Natural killer cell (primary cell): ENCODE measurements around the gene AOPEP. TPM values are rescaled to one million over a fixed set of nuclear protein-coding genes. Genes with fewer than 3 reads are reported as not detected.

ENCODE experiments used
- ATAC-seq, 3 donors: fragments of 150-1000 bp in 2 of 3; fragments of 200-7000 bp in 1 of 3; cut with Tn5 transposase; 1 replicate in 1 of 3; 2 replicates in 2 of 3; pipeline ENCODE4 v1.10.0; 2021; ENCODE audit warnings: mild to moderate bottlenecking in 2 of 3, moderate library complexity in 2 of 3
- DNase-seq, 2 donors: peaks; one replicate each; pipeline versions ENCODE4 v3.0.0 to v3.0.0-alpha.2; 2013 to 2021; ENCODE audit warnings: mixed read lengths in 1 of 2
- H3K27ac ChIP-seq: one replicate; pipeline ENCODE4 v1.5.1; 2013; ENCODE audit warnings: mild to moderate bottlenecking, low read length
- H3K27me3 ChIP-seq: one replicate; pipeline ENCODE4 v1.6.1; 2013; ENCODE audit warnings: low read length; ENCODE audit not compliant: control insufficient read depth, insufficient read depth
- H3K36me3 ChIP-seq: one replicate; pipeline ENCODE4 v1.6.1; 2013; ENCODE audit warnings: low read length; ENCODE audit not compliant: control insufficient read depth, insufficient read depth
- H3K4me1 ChIP-seq: one replicate; pipeline ENCODE4 v1.6.1; 2013; ENCODE audit warnings: low read length; ENCODE audit not compliant: control insufficient read depth, insufficient read depth
- H3K4me3 ChIP-seq: one replicate; pipeline ENCODE4 v1.5.1; 2013; ENCODE audit warnings: low read length
- H3K9me3 ChIP-seq: one replicate; pipeline ENCODE4 v1.6.1; 2013; ENCODE audit warnings: low read length; ENCODE audit not compliant: control insufficient read depth, insufficient read depth
- H3K27ac Mint-ChIP-seq, 2 donors: one replicate each; pipeline ENCODE4 v1.8.0; 2022; ENCODE audit warnings: mild to moderate bottlenecking in 2 of 2, mixed read lengths in 2 of 2, moderate library complexity in 1 of 2
- H3K27me3 Mint-ChIP-seq, 2 donors: one replicate each; pipeline ENCODE4 v1.8.0; 2022; ENCODE audit warnings: low read depth in 2 of 2, mixed read lengths in 2 of 2
- H3K36me3 Mint-ChIP-seq: one replicate; pipeline ENCODE4 v1.8.0; 2022; ENCODE audit warnings: mixed read lengths
- H3K4me1 Mint-ChIP-seq, 2 donors: one replicate each; pipeline ENCODE4 v1.8.0; 2022; ENCODE audit warnings: mixed read lengths in 2 of 2
- H3K4me3 Mint-ChIP-seq: one replicate; pipeline ENCODE4 v1.8.0; 2022; ENCODE audit warnings: mild to moderate bottlenecking, moderate library complexity, mixed read lengths
- H3K9me3 Mint-ChIP-seq, 2 donors: one replicate each; pipeline ENCODE4 v1.8.0; 2022; ENCODE audit warnings: mixed read lengths in 2 of 2
- whole genome bisulfite sequencing: methylation state at CpG from one replicate; pipeline ENCODE4 v1.1.7; 2013; ENCODE audit warnings: missing lambda C conversion rate; ENCODE audit not compliant: insufficient coverage; 5-methylcytosine and 5-hydroxymethylcytosine counted together
- intact Hi-C: fragments of 100-400 bp; cut with micrococcal nuclease; formaldehyde crosslinking; loops from one replicate; pipeline ENCODE4 v1.14.2; 2022
- total RNA-seq, 4 donors: library from RNA; stranded (reverse); fragments of 120-200 nt in 1 of 4; gene quantifications; one replicate each; pipeline versions ENCODE4 v1.2.3 to v1.2.4, GENCODE V29; 2013 to 2022
- TF ChIP-seq, protein P1 (sequence below): fragments of 200-600 bp; IDR thresholded peaks from one replicate; pipeline ENCODE4 v1.8.0; 2022; ENCODE audit warnings: antibody characterized with exemption

The AOPEP gene
- total RNA-seq, 3 donors from 2014 or later (not counting 1 experiment from before 2014, with no cell fraction given), result 20.1 to 22.6 (median 20.6) TPM

- H3K27ac Mint-ChIP-seq, result peak overlapping the region in 1 of 2 donors; percentile 40
- H3K4me3 Mint-ChIP-seq, result peak overlapping the region; percentile 87
- no peaks in the 10 kb centered on the region for H3K9me3 Mint-ChIP-seq
- ATAC-seq (peak; percentile 74 to 80 (median 77)), DNase-seq (peak; percentile 26 to 44)
- peaks cover 13 to 20% of the 10 kb centered on the region in 2 donors for H3K27me3 Mint-ChIP-seq
- Histone ChIP-seq H3K4me3 (peak overlapping the region; percentile 49), H3K27ac (no peak overlapping the region), H3K36me3 (no peaks in the 10 kb centered on the region), H3K9me3 (no peaks in the 10 kb centered on the region), H3K4me1 (peaks cover 10% of the 10 kb centered on the region), H3K27me3 (peaks cover 38% of the 10 kb centered on the region)
- TF ChIP-seq, protein P1, sequence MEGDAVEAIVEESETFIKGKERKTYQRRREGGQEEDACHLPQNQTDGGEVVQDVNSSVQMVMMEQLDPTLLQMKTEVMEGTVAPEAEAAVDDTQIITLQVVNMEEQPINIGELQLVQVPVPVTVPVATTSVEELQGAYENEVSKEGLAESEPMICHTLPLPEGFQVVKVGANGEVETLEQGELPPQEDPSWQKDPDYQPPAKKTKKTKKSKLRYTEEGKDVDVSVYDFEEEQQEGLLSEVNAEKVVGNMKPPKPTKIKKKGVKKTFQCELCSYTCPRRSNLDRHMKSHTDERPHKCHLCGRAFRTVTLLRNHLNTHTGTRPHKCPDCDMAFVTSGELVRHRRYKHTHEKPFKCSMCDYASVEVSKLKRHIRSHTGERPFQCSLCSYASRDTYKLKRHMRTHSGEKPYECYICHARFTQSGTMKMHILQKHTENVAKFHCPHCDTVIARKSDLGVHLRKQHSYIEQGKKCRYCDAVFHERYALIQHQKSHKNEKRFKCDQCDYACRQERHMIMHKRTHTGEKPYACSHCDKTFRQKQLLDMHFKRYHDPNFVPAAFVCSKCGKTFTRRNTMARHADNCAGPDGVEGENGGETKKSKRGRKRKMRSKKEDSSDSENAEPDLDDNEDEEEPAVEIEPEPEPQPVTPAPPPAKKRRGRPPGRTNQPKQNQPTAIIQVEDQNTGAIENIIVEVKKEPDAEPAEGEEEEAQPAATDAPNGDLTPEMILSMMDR, result no peak
- intact Hi-C loops, result no loop called here
- H3K36me3 Mint-ChIP-seq, result peaks cover 6% of the 10 kb centered on the region
- H3K4me1 Mint-ChIP-seq, result peaks cover 5 to 11% of the 10 kb centered on the region in 2 donors
- WGBS, result under 1% methylated on average over 133 of the region's 133 CpGs
Observed at GRCh38 chr9:95004411-95005277, 278.1 kb downstream of the AOPEP start.

DNA sequence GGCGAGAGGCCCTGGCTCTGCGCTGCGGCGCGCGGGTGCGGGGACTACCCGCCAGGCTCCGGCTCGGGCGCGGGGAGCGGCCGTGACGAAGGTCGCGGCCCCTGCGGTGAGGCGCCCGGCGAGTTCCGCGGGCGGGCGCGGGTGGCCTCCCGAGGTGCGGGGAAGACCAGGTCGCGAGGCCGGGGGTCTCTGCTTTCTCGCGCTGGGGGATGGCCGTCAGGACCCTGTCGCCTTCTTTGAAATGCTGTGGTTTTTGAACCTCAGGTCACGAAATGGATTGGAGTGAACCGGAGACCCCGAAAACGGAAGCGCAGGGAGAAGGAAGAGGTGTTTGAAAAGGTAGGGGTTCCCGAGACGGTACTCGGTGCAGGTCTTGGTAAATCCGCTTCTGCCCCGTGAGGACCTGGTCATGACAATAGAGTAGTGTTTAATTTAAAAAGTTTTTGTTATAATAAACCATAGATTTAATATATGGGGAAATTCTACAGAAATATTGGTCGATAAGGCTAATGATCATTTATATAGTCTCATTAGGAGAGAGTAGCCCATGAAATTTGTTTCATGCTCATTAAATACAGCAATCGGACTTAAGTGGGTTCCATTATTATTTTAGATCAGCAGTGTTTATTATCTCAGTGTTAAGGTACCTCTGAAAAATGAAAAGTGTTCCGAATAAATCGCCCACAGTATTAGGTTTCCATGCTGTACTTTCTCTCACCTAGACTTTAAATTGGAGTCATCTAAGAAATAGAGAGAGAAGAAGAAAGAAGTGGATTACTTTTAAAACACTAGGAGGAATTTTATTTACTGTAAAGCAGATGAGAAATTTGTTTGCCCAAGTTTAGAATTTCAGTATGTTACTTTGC, 279.0 kb downstream of the AOPEP start:
- H3K36me3 ChIP-seq, result no peaks in the 10 kb centered on the region
- H3K4me3 Mint-ChIP-seq, result peak overlapping the region; percentile 82
- peaks cover 10% of the 10 kb centered on the region for H3K4me1 ChIP-seq
- peak overlapping the region; percentile 26 to 40 for H3K27ac Mint-ChIP-seq
- TF ChIP-seq, protein P1, result no peak
- ATAC-seq (no peak), DNase-seq (peak; percentile 8 to 21)
- no peak overlapping the region for H3K4me3 ChIP-seq
- H3K4me1 Mint-ChIP-seq, result peaks cover 5 to 11% of the 10 kb centered on the region in 2 donors
- peaks cover 13 to 20% of the 10 kb centered on the region in 2 donors for H3K27me3 Mint-ChIP-seq
- 4% methylated on average over 44 of the region's 49 CpGs for WGBS
- H3K9me3 ChIP-seq, result no peaks in the 10 kb centered on the region
- intact Hi-C loops, result no loop called here
- H3K27me3 ChIP-seq, result peaks cover 36% of the 10 kb centered on the region
- no peak overlapping the region for H3K27ac ChIP-seq
- peaks cover 6% of the 10 kb centered on the region for H3K36me3 Mint-ChIP-seq
- H3K9me3 Mint-ChIP-seq, result no peaks in the 10 kb centered on the region

DNA sequence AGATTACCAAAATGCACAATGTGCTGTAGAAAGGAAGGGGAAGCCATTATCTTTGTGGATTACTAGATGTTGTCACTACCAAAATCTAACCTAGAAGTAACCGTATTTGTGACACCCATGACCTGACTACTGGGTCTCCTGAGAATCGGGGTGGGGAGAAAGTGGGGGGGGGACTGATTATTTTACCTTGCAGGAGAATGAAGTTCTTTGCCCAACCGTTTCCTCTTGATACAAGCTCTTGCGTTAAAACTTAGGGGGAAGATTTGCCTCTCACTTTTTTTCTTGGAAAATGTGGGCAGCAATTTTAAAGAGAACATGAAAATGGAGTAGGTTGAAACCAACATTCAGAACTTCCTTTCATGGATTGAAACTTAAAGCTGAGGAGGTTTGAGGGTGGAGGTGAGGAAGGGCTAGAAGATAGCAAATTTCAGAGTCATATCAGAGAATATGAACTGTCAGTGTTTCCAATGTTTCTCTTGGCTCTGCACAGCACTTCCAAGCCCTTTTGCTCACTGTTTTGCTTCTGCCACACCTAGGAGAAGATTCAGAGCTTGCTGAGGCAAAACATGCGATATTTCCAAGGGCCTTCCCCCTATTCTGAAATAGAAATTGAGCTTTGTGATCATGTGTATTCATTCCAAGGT, 280.8 kb downstream of the AOPEP start:
- no peaks in the 10 kb centered on the region for H3K9me3 ChIP-seq
- TF ChIP-seq, protein P1, result no peak
- H3K4me1 Mint-ChIP-seq, result peaks cover 5 to 11% of the 10 kb centered on the region in 2 donors
- DNase-seq (no peak), ATAC-seq (no peak)
- intact Hi-C loops, result no loop called here
- peaks cover 10% of the 10 kb centered on the region for H3K4me1 ChIP-seq
- no peak overlapping the region for H3K4me3 Mint-ChIP-seq
- 90% methylated on average over 5 of the region's 5 CpGs for WGBS
- peaks cover 6% of the 10 kb centered on the region for H3K36me3 Mint-ChIP-seq
- H3K9me3 Mint-ChIP-seq, result no peaks in the 10 kb centered on the region
- no peak overlapping the region for H3K27ac Mint-ChIP-seq
- H3K27ac ChIP-seq, result no peak overlapping the region
- H3K27me3 ChIP-seq, result peaks cover 27% of the 10 kb centered on the region
- no peak overlapping the region for H3K4me3 ChIP-seq
- H3K27me3 Mint-ChIP-seq, result peaks cover 10 to 13% of the 10 kb centered on the region in 2 donors
- no peaks in the 10 kb centered on the region for H3K36me3 ChIP-seq
